HepG2 (cell line): ENCODE results near the gene TMEM14B. TPM values are rescaled to one million over a fixed set of nuclear protein-coding genes. Genes with fewer than 3 reads are reported as not detected.

Experiments used
- BORCS8-MEF2B ChIP-seq: sonication (generic); formaldehyde crosslinking; IDR thresholded peaks from 2 replicates; pipeline ENCODE4 v1.8.0; 2022; ENCODE audit warnings: mild to moderate bottlenecking, missing genetic modification reagents
- FOXJ3 ChIP-seq: sonication (generic); formaldehyde crosslinking; IDR thresholded peaks from 2 replicates; pipeline ENCODE4 v1.4.0; 2020; ENCODE audit warnings: missing genetic modification reagents, mild to moderate bottlenecking, borderline replicate concordance
- HOMEZ ChIP-seq: IDR thresholded peaks from 2 replicates; pipeline ENCODE4 v1.6.1; 2016; ENCODE audit warnings: low read depth
- RCOR2 ChIP-seq: IDR thresholded peaks from 2 replicates; pipeline ENCODE4 v1.6.1; 2016; ENCODE audit warnings: missing biosample characterization, missing genetic modification reagents
- THRA ChIP-seq: sonication (generic); formaldehyde crosslinking; IDR thresholded peaks from 2 replicates; pipeline ENCODE4 v1.4.0; 2020; ENCODE audit warnings: missing genetic modification reagents, borderline replicate concordance
- ZNF44 ChIP-seq: sonication (generic); formaldehyde crosslinking; IDR thresholded peaks from 2 replicates; pipeline ENCODE4 v1.5.1; 2020; ENCODE audit warnings: mild to moderate bottlenecking, missing genetic modification reagents
- polyA plus RNA-seq, 8 experiments: library from polyadenylated mRNA; depleted of rRNA in 3 of 8; stranded (reverse) in 7 of 8; unstranded in 1 of 8; fragments of >200 nt; fragmentation: Illumina TruSeq in 4 of 8; extraction: Trizol in 4 of 8; gene quantifications; 2 replicates each; pipeline versions ENCODE4 v1.2.1 to v1.2.3, GENCODE V29; 2011 to 2016; ENCODE audit warnings: low read depth in 4 of 8, missing spikeins in 1 of 8, mixed read lengths in 1 of 8; ENCODE audit not compliant: insufficient read depth in 1 of 8
- total RNA-seq, 5 experiments: library from RNA; depleted of rRNA; stranded (reverse); fragments of >200 nt; fragmentation: Illumina TruSeq; extraction: Trizol; gene quantifications; 2 replicates each; pipeline ENCODE4 v1.2.3, GENCODE V29; 2016; ENCODE audit warnings: low read depth in 1 of 5
- TF ChIP-seq, protein P1 (sequence below): sonication (generic); formaldehyde crosslinking; IDR thresholded peaks from 2 replicates; pipeline ENCODE4 v1.4.0; 2020; ENCODE audit warnings: mild to moderate bottlenecking, missing genetic modification reagents
- TF ChIP-seq, protein P2 (sequence below): sonication (generic); formaldehyde crosslinking; IDR thresholded peaks from 2 replicates; pipeline ENCODE4 v1.5.0; 2020; ENCODE audit warnings: mild to moderate bottlenecking, missing genetic modification reagents

TMEM14B gene
- total and polyA plus RNA-seq, 2 of the 13 experiments (the other 11 are each of a cell fraction or from before 2014, with no cell fraction given), result 133 to 200 TPM

DNA sequence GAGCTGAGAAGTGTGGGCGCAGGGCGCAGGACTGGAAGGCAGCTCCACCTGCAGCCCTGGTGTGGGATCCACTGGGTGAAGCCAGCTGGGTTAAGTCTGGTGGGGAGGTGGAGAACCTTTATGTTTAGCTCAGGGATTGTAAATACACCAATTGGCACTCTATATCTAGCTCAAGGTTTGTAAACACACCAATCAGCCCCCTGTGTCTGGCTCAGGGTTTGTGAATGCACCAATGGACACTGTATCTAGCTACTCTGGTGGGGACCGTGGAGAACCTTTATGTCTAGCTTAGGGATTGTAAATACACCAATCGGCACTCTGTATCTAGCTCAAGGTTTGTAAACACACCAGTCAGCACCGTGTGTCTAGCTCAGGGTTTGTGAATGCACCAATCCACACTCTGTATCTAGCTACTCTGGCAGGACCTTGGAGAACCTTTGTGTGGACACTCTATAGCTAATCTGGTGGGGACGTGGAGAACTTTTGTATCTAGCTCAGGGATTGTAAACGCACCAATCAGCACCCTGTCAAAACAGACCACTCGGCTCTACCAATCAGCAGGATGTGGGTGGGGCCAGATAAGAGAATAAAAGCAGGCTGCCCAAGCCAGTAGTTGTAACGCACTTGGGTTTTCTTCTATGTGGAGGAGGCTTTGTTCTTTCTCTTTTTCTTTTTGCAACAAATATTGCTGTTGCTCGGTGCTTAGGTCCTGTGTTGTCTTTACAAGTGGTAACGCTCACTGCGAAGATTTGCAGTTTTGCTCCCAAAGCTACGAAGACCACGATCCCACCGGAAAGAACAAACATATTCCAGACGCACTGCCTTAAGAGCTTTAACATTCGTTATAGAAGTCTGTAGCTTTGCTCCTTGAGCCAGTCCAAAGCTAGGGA lies 26.4 kb upstream of the TMEM14B start (continued):
- TF ChIP-seq HOMEZ (peak; percentile 90), BORCS8-MEF2B (CRISPR knock-in tag) (peak; percentile 76), FOXJ3 (CRISPR knock-in tag) (peak; percentile 69; the same call in 1 of the 2 replicates), THRA (CRISPR knock-in tag) (peak; percentile 11; the same call in 1 of the 2 replicates), ZNF44 (CRISPR knock-in tag) (0 out of 2 replicates have a peak, but pooled peaks have one; percentile 21), RCOR2 (peak; percentile 73; the same call in 1 of the 2 replicates)
- TF ChIP-seq, protein P1, sequence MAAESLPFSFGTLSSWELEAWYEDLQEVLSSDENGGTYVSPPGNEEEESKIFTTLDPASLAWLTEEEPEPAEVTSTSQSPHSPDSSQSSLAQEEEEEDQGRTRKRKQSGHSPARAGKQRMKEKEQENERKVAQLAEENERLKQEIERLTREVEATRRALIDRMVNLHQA (CRISPR knock-in tag), result 0 out of 2 replicates have a peak, but pooled peaks have one; percentile 69
- TF ChIP-seq, protein P2, sequence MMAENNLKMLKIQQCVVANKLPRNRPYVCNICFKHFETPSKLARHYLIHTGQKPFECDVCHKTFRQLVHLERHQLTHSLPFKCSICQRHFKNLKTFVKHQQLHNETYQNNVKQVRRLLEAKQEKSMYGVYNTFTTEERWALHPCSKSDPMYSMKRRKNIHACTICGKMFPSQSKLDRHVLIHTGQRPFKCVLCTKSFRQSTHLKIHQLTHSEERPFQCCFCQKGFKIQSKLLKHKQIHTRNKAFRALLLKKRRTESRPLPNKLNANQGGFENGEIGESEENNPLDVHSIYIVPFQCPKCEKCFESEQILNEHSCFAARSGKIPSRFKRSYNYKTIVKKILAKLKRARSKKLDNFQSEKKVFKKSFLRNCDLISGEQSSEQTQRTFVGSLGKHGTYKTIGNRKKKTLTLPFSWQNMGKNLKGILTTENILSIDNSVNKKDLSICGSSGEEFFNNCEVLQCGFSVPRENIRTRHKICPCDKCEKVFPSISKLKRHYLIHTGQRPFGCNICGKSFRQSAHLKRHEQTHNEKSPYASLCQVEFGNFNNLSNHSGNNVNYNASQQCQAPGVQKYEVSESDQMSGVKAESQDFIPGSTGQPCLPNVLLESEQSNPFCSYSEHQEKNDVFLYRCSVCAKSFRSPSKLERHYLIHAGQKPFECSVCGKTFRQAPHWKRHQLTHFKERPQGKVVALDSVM (CRISPR knock-in tag), result 0 out of 2 replicates have a peak, but pooled peaks have one; percentile 4
- TF ChIP-seq, all 625 proteins: peak for 245; not testable (repeated sequence) for 380
